Prostate gland (tissue), 2 donors: Measurements from ENCODE around the gene ATP6V0A4. TPM values are rescaled to one million over a fixed set of nuclear protein-coding genes. Genes with fewer than 3 reads are reported as not detected.

Experiments
- DNase-seq: peaks from one replicate; pipeline ENCODE4 v3.0.0-alpha.2; 2019; ENCODE audit warnings: low spot score
- H3K27ac ChIP-seq, 2 donors: fragments of 200-600 bp; sonication (generic); 2 replicates each; pipeline ENCODE4 v1.5.1; 2017 to 2019
- H3K27me3 ChIP-seq: fragments of 200-600 bp; sonication (generic); replicated peaks from 2 replicates; pipeline ENCODE4 v1.5.1; 2019; ENCODE audit not compliant: insufficient read depth
- H3K36me3 ChIP-seq, 2 donors: fragments of 200-600 bp; sonication (generic); 1 replicate in 1 of 2; 2 replicates in 1 of 2; pipeline versions ENCODE4 v1.5.1 to v1.8.1; 2017 to 2019
- H3K4me1 ChIP-seq: fragments of 200-600 bp; sonication (generic); replicated peaks from 2 replicates; pipeline ENCODE4 v1.5.1; 2019
- H3K4me3 ChIP-seq, 2 donors: fragments of 200-600 bp; sonication (generic); 2 replicates each; pipeline ENCODE4 v1.5.1; 2017 to 2019
- H3K9me3 ChIP-seq: fragments of 200-600 bp; sonication (generic); 2 replicates; pipeline ENCODE4 v1.5.1; 2017
- POLR2A ChIP-seq: fragments of 450-650 bp; IDR thresholded peaks from one replicate; pipeline ENCODE4 v1.6.1; 2016; ENCODE audit warnings: antibody characterized with exemption, mild to moderate bottlenecking
- POLR2AphosphoS5 ChIP-seq: sonication (generic); formaldehyde crosslinking; IDR thresholded peaks from one replicate; pipeline ENCODE4 v1.6.1; 2017; ENCODE audit warnings: antibody characterized with exemption
- WGBS: methylation state at CpG from one replicate; pipeline ENCODE4 v1.1.5; 2018; 5-methylcytosine and 5-hydroxymethylcytosine counted together
- intact Hi-C: fragments of 100-400 bp; cut with DNase I; formaldehyde crosslinking; loops from one replicate; pipeline ENCODE4 v1.14.2; 2022
- total RNA-seq, 2 donors: library from RNA; depleted of rRNA; stranded (reverse); fragments of >200 nt; gene quantifications; one replicate each; pipeline ENCODE4 v1.1.0, GENCODE V29; 2016
- TF ChIP-seq, protein P1 (sequence below), 4 experiments: fragments of 200-600 bp in 2 of 4; fragments of 450-650 bp in 2 of 4; sonication (generic) in 2 of 4; IDR thresholded peaks; 1 replicate in 3 of 4; 2 replicates in 1 of 4; pipeline ENCODE4 v1.5.1; 2016 to 2019; ENCODE audit warnings: antibody characterized with exemption in 4 of 4, mild to moderate bottlenecking in 2 of 4, moderate library complexity in 2 of 4

Gene ATP6V0A4
- total RNA-seq, 2 donors from 2014 or later = 0.62 to 1.2 TPM

DNA sequence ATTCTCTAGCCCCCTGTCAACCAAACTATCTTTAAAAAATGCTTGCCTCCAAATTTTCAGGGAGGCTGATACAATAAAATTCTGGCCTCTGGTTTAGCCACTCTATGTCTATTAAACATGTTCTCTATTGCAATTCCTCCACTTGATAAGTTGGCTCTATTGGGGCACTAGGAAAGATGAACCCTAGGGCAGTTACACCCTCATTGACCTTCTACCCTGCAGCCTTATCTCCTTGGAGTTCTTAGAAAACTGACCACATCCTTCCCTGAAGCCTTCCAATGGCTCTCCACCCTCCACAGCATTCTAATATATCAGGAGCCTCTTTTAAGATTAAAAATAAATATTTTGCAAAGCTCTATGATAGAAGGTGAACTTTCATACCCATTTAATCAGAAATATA, 127.4 kb downstream of the ATP6V0A4 start:
- DNase-seq = no peak
- H3K27ac ChIP-seq = no peak overlapping the region
- no peaks in the 10 kb centered on the region for H3K9me3 ChIP-seq
- no peaks in the 10 kb centered on the region for H3K36me3 ChIP-seq
- TF ChIP-seq POLR2AphosphoS5 = no peak
- TF ChIP-seq, protein P1, sequence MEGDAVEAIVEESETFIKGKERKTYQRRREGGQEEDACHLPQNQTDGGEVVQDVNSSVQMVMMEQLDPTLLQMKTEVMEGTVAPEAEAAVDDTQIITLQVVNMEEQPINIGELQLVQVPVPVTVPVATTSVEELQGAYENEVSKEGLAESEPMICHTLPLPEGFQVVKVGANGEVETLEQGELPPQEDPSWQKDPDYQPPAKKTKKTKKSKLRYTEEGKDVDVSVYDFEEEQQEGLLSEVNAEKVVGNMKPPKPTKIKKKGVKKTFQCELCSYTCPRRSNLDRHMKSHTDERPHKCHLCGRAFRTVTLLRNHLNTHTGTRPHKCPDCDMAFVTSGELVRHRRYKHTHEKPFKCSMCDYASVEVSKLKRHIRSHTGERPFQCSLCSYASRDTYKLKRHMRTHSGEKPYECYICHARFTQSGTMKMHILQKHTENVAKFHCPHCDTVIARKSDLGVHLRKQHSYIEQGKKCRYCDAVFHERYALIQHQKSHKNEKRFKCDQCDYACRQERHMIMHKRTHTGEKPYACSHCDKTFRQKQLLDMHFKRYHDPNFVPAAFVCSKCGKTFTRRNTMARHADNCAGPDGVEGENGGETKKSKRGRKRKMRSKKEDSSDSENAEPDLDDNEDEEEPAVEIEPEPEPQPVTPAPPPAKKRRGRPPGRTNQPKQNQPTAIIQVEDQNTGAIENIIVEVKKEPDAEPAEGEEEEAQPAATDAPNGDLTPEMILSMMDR (IDR thresholded peaks at IDR 0.05) = no peak
- no peak for TF ChIP-seq POLR2A
- H3K4me3 ChIP-seq = no peak overlapping the region
- no peaks in the 10 kb centered on the region for H3K27me3 ChIP-seq
- H3K4me1 ChIP-seq = no peaks in the 10 kb centered on the region
- intact Hi-C loops = no loop called here

DNA sequence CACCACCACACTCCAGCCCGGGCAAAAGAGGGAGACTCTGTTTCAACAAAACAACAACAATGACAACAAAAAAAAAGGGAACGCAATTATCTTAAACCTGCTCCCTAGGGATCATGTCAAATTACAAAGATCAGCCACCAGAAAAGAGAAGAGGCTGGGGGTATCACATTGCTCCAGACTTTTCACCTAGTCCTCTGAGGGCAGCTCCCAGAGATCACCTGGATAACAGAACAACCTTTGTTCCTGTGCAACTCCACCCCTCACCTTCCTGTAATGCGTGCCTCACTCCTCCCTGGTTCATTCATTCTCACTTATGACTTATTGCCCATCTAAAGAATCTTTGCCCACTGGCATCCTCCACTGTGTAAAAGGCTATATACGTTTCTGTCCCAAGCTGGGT, 128.6 kb downstream of the ATP6V0A4 start:
- intact Hi-C loops = no loop called here
- WGBS = 91% methylated on average over 3 of the region's 4 CpGs
- no peak for DNase-seq

DNA sequence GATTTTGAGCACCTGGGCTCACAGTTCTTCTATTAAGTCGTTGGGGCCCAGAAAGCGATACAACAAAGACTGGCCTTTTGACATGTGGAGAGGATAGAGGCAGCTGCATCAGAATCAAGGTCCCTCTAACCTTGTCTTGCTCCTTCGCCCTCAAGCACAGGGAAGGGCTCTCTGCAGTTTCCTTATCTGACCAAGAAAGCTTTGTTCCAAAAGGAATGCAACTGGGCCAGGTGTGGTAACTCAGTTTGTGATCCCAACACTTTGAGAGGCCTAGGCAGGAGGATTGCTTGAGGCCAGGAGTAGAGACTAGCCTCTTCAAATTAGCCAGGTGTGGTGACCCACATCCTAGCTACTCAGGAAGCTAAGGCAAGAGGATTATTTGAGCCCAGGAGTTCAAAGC, 129.1 kb downstream of the ATP6V0A4 start:
- no peak overlapping the region for H3K27ac ChIP-seq
- intact Hi-C loops = no loop called here
- H3K4me1 ChIP-seq = no peaks in the 10 kb centered on the region
- TF ChIP-seq, protein P1 (IDR thresholded peaks at IDR 0.05) = no peak
- no peak for TF ChIP-seq POLR2A
- TF ChIP-seq POLR2AphosphoS5 = no peak
- 83% methylated on average over 3 of the region's 3 CpGs for WGBS
- DNase-seq = no peak
- no peak overlapping the region for H3K4me3 ChIP-seq
- H3K9me3 ChIP-seq = no peaks in the 10 kb centered on the region
- H3K27me3 ChIP-seq = no peaks in the 10 kb centered on the region
- H3K36me3 ChIP-seq = no peaks in the 10 kb centered on the region

More for the DNA sequence above, 128.6 kb downstream of the ATP6V0A4 start:
- TF ChIP-seq, protein P1 (IDR thresholded peaks at IDR 0.05) = no peak
- no peak for TF ChIP-seq POLR2A
- TF ChIP-seq POLR2AphosphoS5 = no peak
- H3K9me3 ChIP-seq = no peaks in the 10 kb centered on the region
- H3K27me3 ChIP-seq = no peaks in the 10 kb centered on the region
- H3K27ac ChIP-seq = no peak overlapping the region
- H3K4me3 ChIP-seq = no peak overlapping the region
- H3K36me3 ChIP-seq = no peaks in the 10 kb centered on the region
- no peaks in the 10 kb centered on the region for H3K4me1 ChIP-seq

DNA sequence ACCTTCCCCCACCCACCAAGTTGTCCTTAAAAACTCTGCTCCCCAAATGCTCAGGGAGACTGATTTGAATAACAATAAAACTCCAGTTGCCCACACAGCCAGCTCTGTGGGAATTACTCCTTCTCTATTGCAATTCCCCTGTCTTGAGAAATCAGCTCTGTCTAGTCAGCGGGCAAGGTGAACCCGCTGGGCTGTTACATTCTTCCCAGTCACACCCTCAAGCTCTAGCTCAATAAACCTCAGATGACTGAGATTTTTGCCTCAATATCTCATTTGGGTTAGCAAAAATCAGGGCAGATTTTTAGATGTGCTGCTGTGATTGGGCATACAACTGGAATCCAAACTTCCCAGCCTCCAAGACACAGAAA, 129.8 kb downstream of the ATP6V0A4 start:
- Histone ChIP-seq H3K27ac (no peak overlapping the region), H3K36me3 (no peaks in the 10 kb centered on the region), H3K27me3 (no peaks in the 10 kb centered on the region), H3K4me3 (no peak overlapping the region), H3K9me3 (no peaks in the 10 kb centered on the region), H3K4me1 (no peaks in the 10 kb centered on the region)
- TF ChIP-seq, protein P1 (IDR thresholded peaks at IDR 0.05) = no peak
- TF ChIP-seq POLR2AphosphoS5 = no peak
- no peak for TF ChIP-seq POLR2A
- no peak for DNase-seq
- 97% methylated on average over 2 of the region's 2 CpGs for WGBS
- intact Hi-C loops = no loop called here

DNA sequence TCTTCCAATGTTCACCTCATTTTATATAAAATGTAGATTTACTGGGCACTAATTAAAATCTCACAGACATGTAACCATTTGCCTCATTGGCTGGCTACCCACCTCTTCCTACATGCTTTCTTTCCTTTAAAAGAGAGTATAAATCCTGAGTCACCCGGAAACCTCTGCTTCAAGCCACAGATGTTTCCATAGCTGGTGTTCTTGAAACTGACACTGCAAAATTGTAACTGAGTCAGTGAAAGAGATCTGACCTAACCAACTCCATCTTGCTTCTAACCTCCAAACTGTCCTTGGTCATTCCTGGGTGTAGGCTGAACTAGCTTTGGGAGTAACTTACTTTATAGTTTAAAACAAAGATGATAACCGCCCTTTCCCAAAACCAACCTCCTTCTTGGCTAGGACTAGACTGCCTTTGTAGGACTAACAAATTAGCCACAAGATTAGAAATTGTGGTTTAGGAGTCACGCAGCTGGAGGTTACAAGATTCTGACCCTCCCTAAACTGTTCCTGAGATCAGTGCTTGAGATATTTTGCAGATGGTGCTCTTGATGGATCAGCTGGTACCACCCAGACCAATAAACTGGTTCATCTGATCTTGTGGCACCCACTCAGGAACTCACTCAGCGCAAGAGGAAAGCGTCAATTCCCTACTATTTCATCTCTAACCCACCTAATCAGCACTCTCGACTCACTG, 130.3 kb downstream of the ATP6V0A4 start:
- TF ChIP-seq POLR2AphosphoS5 = no peak
- TF ChIP-seq, protein P1 (IDR thresholded peaks at IDR 0.05) = no peak
- TF ChIP-seq POLR2A = no peak
- DNase-seq = no peak
- no peaks in the 10 kb centered on the region for H3K27me3 ChIP-seq
- WGBS = 91% methylated on average over 6 of the region's 6 CpGs
- H3K4me3 ChIP-seq = no peak overlapping the region
- H3K9me3 ChIP-seq = no peaks in the 10 kb centered on the region
- intact Hi-C loops = no loop called here
- H3K36me3 ChIP-seq = no peaks in the 10 kb centered on the region
- no peak overlapping the region for H3K27ac ChIP-seq
- no peaks in the 10 kb centered on the region for H3K4me1 ChIP-seq
